HepG2 (cell line): ENCODE results near the gene TRNP1. TPM values are rescaled to one million over a fixed set of nuclear protein-coding genes. Genes with fewer than 3 reads are reported as not detected.

ENCODE experiments used
- ATAC-seq: fragments of 200-7000 bp; cut with Tn5 transposase; 3 replicates; pipeline ENCODE4 v1.9.1; 2020; ENCODE audit warnings: mild to moderate bottlenecking, moderate library complexity
- BruUV-seq: library from RNA; stranded (reverse); fragments of 400-500 nt; replicated peaks from 2 replicates; lab custom pipeline; 2021; lab: Mats Ljungman, UMichigan
- CTCF ChIA-PET: fragments of 300-600 bp; formaldehyde crosslinking; extraction: SDS; loops from one replicate; lab custom pipeline; 2021; ENCODE audit warnings: low total read pairs, inconsistent platforms, low intra/inter-chr PET ratio; lab: Yijun Ruan, JAX
- POLR2A ChIA-PET: fragments of 350-600 bp; sonication (Branson Sonifier 250); formaldehyde crosslinking; loops from one replicate; lab custom pipeline; 2020; ENCODE audit warnings: antibody characterized with exemption, inconsistent platforms; lab: Yijun Ruan, JAX
- DNase-seq: peaks from one replicate; pipeline ENCODE4 v3.0.0-alpha.2; 2015; ENCODE audit warnings: low spot score
- FAIRE-seq: peaks from 3 replicates; lab custom pipeline; 2011; peaks lifted over from hg19 to GRCh38; lab: Jason Lieb, UNC
- H2AFZ ChIP-seq: one replicate; pipeline ENCODE4 v1.6.1; 2011; ENCODE audit warnings: low read length, inconsistent platforms
- H3K27ac ChIP-seq: fragments of 300-600 bp; 3 replicates; pipeline ENCODE4 v1.8.0; 2011; ENCODE audit warnings: mixed run types, mild to moderate bottlenecking, mixed read lengths, low read length, inconsistent platforms; ENCODE audit not compliant: insufficient read depth; ENCODE audit errors: extremely low read length
- H3K27me3 ChIP-seq, 2 experiments: fragments of 200-600 bp in 1 of 2; 2 replicates in 1 of 2; 3 replicates in 1 of 2; pipeline versions ENCODE4 v1.6.0 to v1.8.0; 2011; ENCODE audit warnings: low read length in 2 of 2, mild to moderate bottlenecking in 2 of 2, moderate library complexity in 2 of 2, inconsistent platforms in 1 of 2; ENCODE audit not compliant: insufficient read depth in 2 of 2, control insufficient read depth in 1 of 2
- H3K36me3 ChIP-seq, 2 experiments: fragments of 200-600 bp in 1 of 2; replicated peaks in 1 of 2; 2 replicates in 1 of 2; 3 replicates in 1 of 2; pipeline versions ENCODE4 v1.5.1 to v1.8.0; 2011; ENCODE audit warnings: low read length in 2 of 2, inconsistent platforms in 1 of 2; ENCODE audit not compliant: insufficient read depth in 2 of 2, control insufficient read depth in 1 of 2
- H3K4me1 ChIP-seq: 2 replicates; pipeline ENCODE4 v1.5.1; 2012; ENCODE audit warnings: low read length, inconsistent platforms; ENCODE audit not compliant: insufficient read depth
- H3K4me2 ChIP-seq: 2 replicates; pipeline ENCODE4 v1.6.0; 2011; ENCODE audit warnings: low read depth, low read length, inconsistent platforms
- H3K4me3 ChIP-seq, 3 experiments: fragments of 200-600 bp in 1 of 3; sonication (generic), shearing (Covaris generic) in 1 of 3; replicated peaks in 1 of 3; 2 replicates each; pipeline ENCODE4 v1.5.1; 2011 to 2016; ENCODE audit warnings: low read length in 3 of 3, inconsistent platforms in 2 of 3, low read depth in 2 of 3, mild to moderate bottlenecking in 2 of 3, control low read depth in 1 of 3, mixed read lengths in 1 of 3; ENCODE audit not compliant: insufficient read depth in 1 of 3
- H3K79me2 ChIP-seq: one replicate; pipeline ENCODE4 v1.6.1; 2011; ENCODE audit warnings: low read length, inconsistent platforms; ENCODE audit not compliant: insufficient read depth
- H3K9ac ChIP-seq: 2 replicates; pipeline ENCODE4 v1.6.0; 2011; ENCODE audit warnings: mild to moderate bottlenecking, low read depth, low read length, inconsistent platforms; ENCODE audit not compliant: insufficient read depth
- H3K9me3 ChIP-seq: 2 replicates; pipeline ENCODE4 v1.5.1; 2012; ENCODE audit warnings: mild to moderate bottlenecking, low read length
- H4K20me1 ChIP-seq: 2 replicates; pipeline ENCODE4 v1.6.0; 2011; ENCODE audit warnings: inconsistent platforms, mild to moderate bottlenecking, low read length, moderate library complexity; ENCODE audit not compliant: insufficient read depth
- CHD2 ChIP-seq: IDR thresholded peaks from 2 replicates; pipeline ENCODE4 v1.6.1; 2011; ENCODE audit warnings: low read depth, low read length, improper control_type of control experiment
- FOSL2 ChIP-seq: sonication (generic); formaldehyde crosslinking; IDR thresholded peaks from 2 replicates; pipeline ENCODE4 v1.4.0; 2020; ENCODE audit warnings: missing genetic modification reagents
- KDM2A ChIP-seq: sonication (generic); formaldehyde crosslinking; IDR thresholded peaks from 2 replicates; pipeline ENCODE4 v1.4.0; 2020; ENCODE audit warnings: low read depth, missing genetic modification reagents, borderline replicate concordance
- NR2C2 ChIP-seq: sonication (generic); formaldehyde crosslinking; IDR thresholded peaks from 2 replicates; pipeline ENCODE4 v1.4.0; 2020; ENCODE audit warnings: missing genetic modification reagents, mild to moderate bottlenecking, moderate library complexity, borderline replicate concordance
- SOX5 ChIP-seq: IDR thresholded peaks from 2 replicates; pipeline ENCODE4 v1.6.1; 2016; ENCODE audit warnings: borderline replicate concordance
- STAG1 ChIP-seq: sonication (generic); formaldehyde crosslinking; IDR thresholded peaks from 2 replicates; pipeline ENCODE4 v1.4.0; 2020; ENCODE audit warnings: missing genetic modification reagents
- TGIF2 ChIP-seq: IDR thresholded peaks from 2 replicates; pipeline ENCODE4 v1.6.1; 2016; ENCODE audit warnings: control low read depth, missing compliant biosample characterization
- ZBTB20 ChIP-seq: sonication (generic); formaldehyde crosslinking; IDR thresholded peaks from 2 replicates; pipeline ENCODE4 v1.8.1; 2023; ENCODE audit warnings: missing genetic modification reagents, low read depth, mild to moderate bottlenecking, borderline replicate concordance
- ZKSCAN8 ChIP-seq: IDR thresholded peaks from 2 replicates; pipeline ENCODE4 v1.6.1; 2016; ENCODE audit warnings: borderline replicate concordance, missing genetic modification reagents, missing compliant biosample characterization
- WGBS: methylation state at CpG from one replicate; pipeline ENCODE4 v1.1.6; 2017; ENCODE audit warnings: low lambda C conversion rate; 5-methylcytosine and 5-hydroxymethylcytosine counted together
- in situ Hi-C: cut with HindIII; loops from 2 replicates; pipeline ENCODE4 v1.10.0; 2017; ENCODE audit warnings: low pct_unique_long_range_greater_than_20kb; ENCODE audit not compliant: extremely low pct_ligation_motif_present
- intact Hi-C: fragments of 100-400 bp; cut with micrococcal nuclease; formaldehyde crosslinking; loops from one replicate; pipeline ENCODE4 v1.10.0; 2022; ENCODE audit not compliant: unreplicated experiment
- polyA plus RNA-seq, 8 experiments: library from polyadenylated mRNA; depleted of rRNA in 3 of 8; stranded (reverse) in 7 of 8; unstranded in 1 of 8; fragments of >200 nt; fragmentation: Illumina TruSeq in 4 of 8; extraction: Trizol in 4 of 8; gene quantifications; 2 replicates each; pipeline versions ENCODE4 v1.2.1 to v1.2.3, GENCODE V29; 2011 to 2016; ENCODE audit warnings: low read depth in 4 of 8, missing spikeins in 1 of 8, mixed read lengths in 1 of 8; ENCODE audit not compliant: insufficient read depth in 1 of 8
- total RNA-seq, 5 experiments: library from RNA; depleted of rRNA; stranded (reverse); fragments of >200 nt; fragmentation: Illumina TruSeq; extraction: Trizol; gene quantifications; 2 replicates each; pipeline ENCODE4 v1.2.3, GENCODE V29; 2016; ENCODE audit warnings: low read depth in 1 of 5
- TF ChIP-seq, protein P1 (sequence below), 2 experiments: sonication (generic) in 1 of 2; formaldehyde crosslinking in 1 of 2; IDR thresholded peaks; 2 replicates each; pipeline versions ENCODE4 v1.5.1 to v1.6.1; 2011 to 2020; ENCODE audit warnings: borderline replicate concordance in 1 of 2, low read depth in 1 of 2, low read length in 1 of 2, mild to moderate bottlenecking in 1 of 2, missing genetic modification reagents in 1 of 2, moderate library complexity in 1 of 2
- TF ChIP-seq, protein P2 (sequence below): sonication (generic); formaldehyde crosslinking; IDR thresholded peaks from 2 replicates; pipeline ENCODE4 v1.5.0; 2020; ENCODE audit warnings: mild to moderate bottlenecking, missing genetic modification reagents, moderate library complexity
- TF ChIP-seq, protein P3 (sequence below): sonication (generic); formaldehyde crosslinking; IDR thresholded peaks from 2 replicates; pipeline ENCODE4 v1.4.0; 2020; ENCODE audit warnings: missing genetic modification reagents
- TF ChIP-seq, protein P4 (sequence below): IDR thresholded peaks from 2 replicates; pipeline ENCODE4 v1.6.1; 2016; ENCODE audit warnings: low read depth, control low read depth

The TRNP1 gene
- total and polyA plus RNA-seq, 2 of the 13 experiments (the other 11 are each of a cell fraction or from before 2014, with no cell fraction given): 42.0 to 158 TPM

DNA sequence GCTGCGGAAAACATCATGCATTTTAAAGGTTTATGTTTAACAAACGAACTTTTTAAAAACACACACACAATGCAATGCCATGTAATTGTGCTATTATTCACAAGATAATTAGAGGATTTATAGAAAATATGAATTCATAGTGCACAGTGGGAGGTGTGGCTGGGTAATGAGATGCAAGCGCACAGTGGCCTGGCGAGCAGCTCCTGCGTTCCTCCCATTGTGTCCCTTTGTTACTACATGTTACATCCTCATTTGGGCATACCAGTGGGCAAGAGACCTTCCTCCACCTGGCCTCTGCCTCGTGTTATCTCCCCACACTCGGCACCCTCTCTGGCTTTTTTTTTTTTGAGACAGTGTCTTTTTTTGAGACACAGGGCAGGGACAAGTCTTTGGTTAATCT lies 49.2 kb downstream of the TRNP1 start (continued):
- TF ChIP-seq, protein P1, sequence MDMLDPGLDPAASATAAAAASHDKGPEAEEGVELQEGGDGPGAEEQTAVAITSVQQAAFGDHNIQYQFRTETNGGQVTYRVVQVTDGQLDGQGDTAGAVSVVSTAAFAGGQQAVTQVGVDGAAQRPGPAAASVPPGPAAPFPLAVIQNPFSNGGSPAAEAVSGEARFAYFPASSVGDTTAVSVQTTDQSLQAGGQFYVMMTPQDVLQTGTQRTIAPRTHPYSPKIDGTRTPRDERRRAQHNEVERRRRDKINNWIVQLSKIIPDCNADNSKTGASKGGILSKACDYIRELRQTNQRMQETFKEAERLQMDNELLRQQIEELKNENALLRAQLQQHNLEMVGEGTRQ (IDR thresholded peaks at IDR 0.05; ENCODE audit: low read depth, low read length): no peak
- TF ChIP-seq, protein P1 (CRISPR knock-in tag; IDR thresholded peaks at IDR 0.05; ENCODE audit: borderline replicate concordance): no peak
- TF ChIP-seq TGIF2: no peak

DNA sequence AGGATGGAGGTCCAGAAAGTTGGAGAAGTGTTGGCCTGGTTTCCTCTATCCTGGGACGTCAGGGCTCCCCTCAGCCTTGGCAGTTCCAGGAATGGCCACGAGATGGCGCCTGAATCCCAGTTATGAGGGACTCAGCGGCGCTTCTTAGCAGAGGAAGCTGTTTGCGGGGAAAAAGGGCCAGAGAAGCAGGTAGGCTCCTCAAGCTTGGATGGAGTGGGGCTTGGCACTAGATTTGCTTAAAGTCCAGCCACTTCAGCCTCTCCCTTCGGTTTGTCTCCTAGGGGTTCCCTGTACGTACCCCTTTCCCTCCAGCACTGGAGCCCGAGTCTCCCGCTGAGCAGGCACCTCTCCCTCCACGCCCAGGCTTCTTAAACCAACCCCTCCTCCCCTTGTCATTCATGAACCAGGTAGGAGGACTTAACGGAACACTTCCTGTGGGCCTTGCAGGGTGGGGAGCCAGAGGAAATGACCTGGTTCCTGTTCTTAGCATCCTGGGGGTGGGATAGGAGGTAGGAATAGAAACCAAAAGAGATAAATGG lies 51.2 kb downstream of the TRNP1 start:
- H3K4me3 ChIP-seq: no peak overlapping the region
- H4K20me1 ChIP-seq: no peaks in the 10 kb centered on the region
- H3K79me2 ChIP-seq: no peaks in the 10 kb centered on the region
- FAIRE-seq: peak; percentile 76
- no peak overlapping the region for H2AFZ ChIP-seq
- no TSS peak for BruUV-seq
- H3K9me3 ChIP-seq: no peaks in the 10 kb centered on the region
- H3K4me1 ChIP-seq: peaks cover 8% of the 10 kb centered on the region; the same call in 1 of the 2 replicates
- no peak overlapping the region for H3K9ac ChIP-seq
- in situ Hi-C loops (loop anchor here (5.0 to 10.0 kb wide), 2 partner anchors 53 to 240 kb away; no protein-coding TSS in a partner anchor), intact Hi-C loops (loop anchor here (1.0 to 10.0 kb wide), 3 partner anchors 53 to 240 kb away; partner anchors contain the start of gene KDF1)
- no peaks in the 10 kb centered on the region for H3K36me3 ChIP-seq
- WGBS: 5% methylated on average over 9 of the region's 12 CpGs
- H3K27me3 ChIP-seq: peaks cover 6 to 40% of the 10 kb centered on the region in 2 experiments; a peak in 4 of 5 replicates
- ChIA-PET POLR2A (interaction anchor here (1.4 kb wide), 1 partner anchor 55 kb away, joined by 4 read pairs; no protein-coding TSS in a partner anchor), CTCF (interaction anchor here (0.7 to 4.6 kb wide), 6 partner anchors 26 to 240 kb away, joined by 3 to 95 read pairs (median 4); no protein-coding TSS in a partner anchor)
- H3K4me2 ChIP-seq: peak overlapping the region; percentile 51
- peak; percentile 87 for ATAC-seq
- no peak overlapping the region for H3K27ac ChIP-seq
- peak; percentile 62 for DNase-seq
- TF ChIP-seq FOSL2 (CRISPR knock-in tag) (peak; percentile 32; the same call in 1 of the 2 replicates), ZKSCAN8 (CRISPR knock-in tag) (no peak), KDM2A (CRISPR knock-in tag) (peak; percentile 52; the same call in 1 of the 2 replicates), SOX5 (CRISPR knock-in tag) (0 out of 2 replicates have a peak, but pooled peaks have one; percentile 22), STAG1 (CRISPR knock-in tag) (peak; percentile 95), NR2C2 (CRISPR knock-in tag) (no peak), ZBTB20 (CRISPR knock-in tag) (no peak), CHD2 (no peak)
- TF ChIP-seq, protein P2, sequence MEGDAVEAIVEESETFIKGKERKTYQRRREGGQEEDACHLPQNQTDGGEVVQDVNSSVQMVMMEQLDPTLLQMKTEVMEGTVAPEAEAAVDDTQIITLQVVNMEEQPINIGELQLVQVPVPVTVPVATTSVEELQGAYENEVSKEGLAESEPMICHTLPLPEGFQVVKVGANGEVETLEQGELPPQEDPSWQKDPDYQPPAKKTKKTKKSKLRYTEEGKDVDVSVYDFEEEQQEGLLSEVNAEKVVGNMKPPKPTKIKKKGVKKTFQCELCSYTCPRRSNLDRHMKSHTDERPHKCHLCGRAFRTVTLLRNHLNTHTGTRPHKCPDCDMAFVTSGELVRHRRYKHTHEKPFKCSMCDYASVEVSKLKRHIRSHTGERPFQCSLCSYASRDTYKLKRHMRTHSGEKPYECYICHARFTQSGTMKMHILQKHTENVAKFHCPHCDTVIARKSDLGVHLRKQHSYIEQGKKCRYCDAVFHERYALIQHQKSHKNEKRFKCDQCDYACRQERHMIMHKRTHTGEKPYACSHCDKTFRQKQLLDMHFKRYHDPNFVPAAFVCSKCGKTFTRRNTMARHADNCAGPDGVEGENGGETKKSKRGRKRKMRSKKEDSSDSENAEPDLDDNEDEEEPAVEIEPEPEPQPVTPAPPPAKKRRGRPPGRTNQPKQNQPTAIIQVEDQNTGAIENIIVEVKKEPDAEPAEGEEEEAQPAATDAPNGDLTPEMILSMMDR: peak; percentile 95
- TF ChIP-seq, protein P3, sequence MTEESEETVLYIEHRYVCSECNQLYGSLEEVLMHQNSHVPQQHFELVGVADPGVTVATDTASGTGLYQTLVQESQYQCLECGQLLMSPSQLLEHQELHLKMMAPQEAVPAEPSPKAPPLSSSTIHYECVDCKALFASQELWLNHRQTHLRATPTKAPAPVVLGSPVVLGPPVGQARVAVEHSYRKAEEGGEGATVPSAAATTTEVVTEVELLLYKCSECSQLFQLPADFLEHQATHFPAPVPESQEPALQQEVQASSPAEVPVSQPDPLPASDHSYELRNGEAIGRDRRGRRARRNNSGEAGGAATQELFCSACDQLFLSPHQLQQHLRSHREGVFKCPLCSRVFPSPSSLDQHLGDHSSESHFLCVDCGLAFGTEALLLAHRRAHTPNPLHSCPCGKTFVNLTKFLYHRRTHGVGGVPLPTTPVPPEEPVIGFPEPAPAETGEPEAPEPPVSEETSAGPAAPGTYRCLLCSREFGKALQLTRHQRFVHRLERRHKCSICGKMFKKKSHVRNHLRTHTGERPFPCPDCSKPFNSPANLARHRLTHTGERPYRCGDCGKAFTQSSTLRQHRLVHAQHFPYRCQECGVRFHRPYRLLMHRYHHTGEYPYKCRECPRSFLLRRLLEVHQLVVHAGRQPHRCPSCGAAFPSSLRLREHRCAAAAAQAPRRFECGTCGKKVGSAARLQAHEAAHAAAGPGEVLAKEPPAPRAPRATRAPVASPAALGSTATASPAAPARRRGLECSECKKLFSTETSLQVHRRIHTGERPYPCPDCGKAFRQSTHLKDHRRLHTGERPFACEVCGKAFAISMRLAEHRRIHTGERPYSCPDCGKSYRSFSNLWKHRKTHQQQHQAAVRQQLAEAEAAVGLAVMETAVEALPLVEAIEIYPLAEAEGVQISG (CRISPR knock-in tag): no peak
- TF ChIP-seq, protein P4, sequence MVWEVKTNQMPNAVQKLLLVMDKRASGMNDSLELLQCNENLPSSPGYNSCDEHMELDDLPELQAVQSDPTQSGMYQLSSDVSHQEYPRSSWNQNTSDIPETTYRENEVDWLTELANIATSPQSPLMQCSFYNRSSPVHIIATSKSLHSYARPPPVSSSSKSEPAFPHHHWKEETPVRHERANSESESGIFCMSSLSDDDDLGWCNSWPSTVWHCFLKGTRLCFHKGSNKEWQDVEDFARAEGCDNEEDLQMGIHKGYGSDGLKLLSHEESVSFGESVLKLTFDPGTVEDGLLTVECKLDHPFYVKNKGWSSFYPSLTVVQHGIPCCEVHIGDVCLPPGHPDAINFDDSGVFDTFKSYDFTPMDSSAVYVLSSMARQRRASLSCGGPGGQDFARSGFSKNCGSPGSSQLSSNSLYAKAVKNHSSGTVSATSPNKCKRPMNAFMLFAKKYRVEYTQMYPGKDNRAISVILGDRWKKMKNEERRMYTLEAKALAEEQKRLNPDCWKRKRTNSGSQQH (CRISPR knock-in tag): no peak
